SK-N-SH treated with all-trans-retinoic acid at 6 μM for 48 hours (cell line): ENCODE results near the gene TFEC.

ENCODE experiments used
- ATAC-seq: fragments of 200-7000 bp; cut with Tn5 transposase; 3 replicates; pipeline ENCODE4 v1.9.1; 2020; ENCODE audit warnings: mild to moderate bottlenecking, moderate library complexity
- ARNTL ChIP-seq: fragments of 450-650 bp; formaldehyde crosslinking; IDR thresholded peaks from 2 replicates; pipeline ENCODE4 v1.5.0; 2020; ENCODE audit warnings: low read depth, mild to moderate bottlenecking, moderate library complexity, borderline replicate concordance
- BACH2 ChIP-seq: fragments of 250-450 bp; sonication (Bioruptor Pico); IDR thresholded peaks from 2 replicates; pipeline ENCODE4 v1.9.0; 2021; ENCODE audit warnings: mild to moderate bottlenecking, borderline replicate concordance
- CREB5 ChIP-seq: fragments of 250-450 bp; sonication (Bioruptor Pico); IDR thresholded peaks from 2 replicates; pipeline ENCODE4 v1.5.1; 2020; ENCODE audit warnings: low read depth, mild to moderate bottlenecking, moderate library complexity
- CSDC2 ChIP-seq: fragments of 250-450 bp; sonication (Bioruptor Pico); IDR thresholded peaks from 2 replicates; pipeline ENCODE4 v1.5.0; 2020; ENCODE audit warnings: mild to moderate bottlenecking, moderate library complexity
- ESRRG ChIP-seq: fragments of 250-450 bp; sonication (Bioruptor Pico); IDR thresholded peaks from 2 replicates; pipeline ENCODE4 v1.6.1; 2021; ENCODE audit warnings: mild to moderate bottlenecking
- GLIS3 ChIP-seq: fragments of 250-450 bp; sonication (Bioruptor Pico); IDR thresholded peaks from 2 replicates; pipeline ENCODE4 v1.5.0; 2020; ENCODE audit warnings: mild to moderate bottlenecking, moderate library complexity
- ISL1 ChIP-seq: fragments of 250-450 bp; sonication (Bioruptor Pico); IDR thresholded peaks from 2 replicates; pipeline ENCODE4 v2.1.2; 2022; ENCODE audit warnings: mild to moderate bottlenecking, moderate library complexity
- OSR1 ChIP-seq: fragments of 250-450 bp; sonication (Bioruptor Pico); IDR thresholded peaks from 2 replicates; pipeline ENCODE4 v1.8.0; 2022; ENCODE audit warnings: moderate library complexity, mild to moderate bottlenecking, inconsistent platforms
- POU6F1 ChIP-seq: fragments of 250-450 bp; sonication (Bioruptor Pico); IDR thresholded peaks from 2 replicates; pipeline ENCODE4 v1.8.0; 2021; ENCODE audit warnings: low read depth, mild to moderate bottlenecking, moderate library complexity, borderline replicate concordance
- PPARA ChIP-seq: fragments of 250-450 bp; sonication (Bioruptor Pico); IDR thresholded peaks from 2 replicates; pipeline ENCODE4 v1.5.0; 2020; ENCODE audit warnings: mild to moderate bottlenecking, borderline replicate concordance
- SNAI2 ChIP-seq: fragments of 250-450 bp; sonication (Bioruptor Pico); IDR thresholded peaks from 2 replicates; pipeline ENCODE4 v1.5.0; 2020; ENCODE audit warnings: mild to moderate bottlenecking, moderate library complexity
- TCF4 ChIP-seq: fragments of 250-450 bp; sonication (Bioruptor Pico); IDR thresholded peaks from 2 replicates; pipeline ENCODE4 v1.8.0; 2021; ENCODE audit warnings: mild to moderate bottlenecking, moderate library complexity, borderline replicate concordance
- TOX ChIP-seq: fragments of 250-450 bp; sonication (Bioruptor Pico); IDR thresholded peaks from 2 replicates; pipeline ENCODE4 v1.8.0; 2021; ENCODE audit warnings: mild to moderate bottlenecking, moderate library complexity, borderline replicate concordance
- ZC3H10 ChIP-seq: fragments of 250-450 bp; sonication (Bioruptor Pico); IDR thresholded peaks from 2 replicates; pipeline ENCODE4 v1.5.1; 2021; ENCODE audit warnings: mild to moderate bottlenecking, moderate library complexity
- ZFP3 ChIP-seq: fragments of 250-450 bp; sonication (Bioruptor Pico); IDR thresholded peaks from 2 replicates; pipeline ENCODE4 v1.5.0; 2020; ENCODE audit warnings: mild to moderate bottlenecking, moderate library complexity
- ZNF565 ChIP-seq: fragments of 450-650 bp; formaldehyde crosslinking; conservative IDR thresholded peaks from 2 replicates; pipeline ENCODE4 v1.5.0; 2020; ENCODE audit warnings: low read depth, mild to moderate bottlenecking, moderate library complexity
- ZNF70 ChIP-seq: fragments of 450-650 bp; formaldehyde crosslinking; IDR thresholded peaks from 2 replicates; pipeline ENCODE4 v1.5.0; 2020; ENCODE audit warnings: mild to moderate bottlenecking, moderate library complexity
- ZNF8 ChIP-seq: fragments of 450-650 bp; formaldehyde crosslinking; IDR thresholded peaks from 2 replicates; pipeline ENCODE4 v1.5.0; 2020; ENCODE audit warnings: mild to moderate bottlenecking, moderate library complexity
- TF ChIP-seq, protein P1 (sequence below): fragments of 250-450 bp; sonication (Bioruptor Pico); IDR thresholded peaks from 2 replicates; pipeline ENCODE4 v1.8.0; 2020; ENCODE audit warnings: mild to moderate bottlenecking, moderate library complexity, borderline replicate concordance
- TF ChIP-seq, protein P2 (sequence below): fragments of 250-450 bp; sonication (Bioruptor Pico); IDR thresholded peaks from 2 replicates; pipeline ENCODE4 v1.5.1; 2021; ENCODE audit warnings: mild to moderate bottlenecking, moderate library complexity

Gene TFEC

GRCh38 chr7:116037401-116037800 lies 6.8 kb upstream of the TFEC start:
- ATAC-seq: no peak
- TF ChIP-seq ZNF8 (no peak), SNAI2 (CRISPR knock-in tag) (no peak), BACH2 (CRISPR knock-in tag) (no peak), POU6F1 (CRISPR knock-in tag) (no peak), ESRRG (CRISPR knock-in tag) (no peak), GLIS3 (CRISPR knock-in tag) (no peak), CSDC2 (CRISPR knock-in tag) (no peak), PPARA (no peak), TOX (CRISPR knock-in tag) (no peak), ZC3H10 (CRISPR knock-in tag) (no peak), ZNF70 (no peak)
- TF ChIP-seq, protein P1, sequence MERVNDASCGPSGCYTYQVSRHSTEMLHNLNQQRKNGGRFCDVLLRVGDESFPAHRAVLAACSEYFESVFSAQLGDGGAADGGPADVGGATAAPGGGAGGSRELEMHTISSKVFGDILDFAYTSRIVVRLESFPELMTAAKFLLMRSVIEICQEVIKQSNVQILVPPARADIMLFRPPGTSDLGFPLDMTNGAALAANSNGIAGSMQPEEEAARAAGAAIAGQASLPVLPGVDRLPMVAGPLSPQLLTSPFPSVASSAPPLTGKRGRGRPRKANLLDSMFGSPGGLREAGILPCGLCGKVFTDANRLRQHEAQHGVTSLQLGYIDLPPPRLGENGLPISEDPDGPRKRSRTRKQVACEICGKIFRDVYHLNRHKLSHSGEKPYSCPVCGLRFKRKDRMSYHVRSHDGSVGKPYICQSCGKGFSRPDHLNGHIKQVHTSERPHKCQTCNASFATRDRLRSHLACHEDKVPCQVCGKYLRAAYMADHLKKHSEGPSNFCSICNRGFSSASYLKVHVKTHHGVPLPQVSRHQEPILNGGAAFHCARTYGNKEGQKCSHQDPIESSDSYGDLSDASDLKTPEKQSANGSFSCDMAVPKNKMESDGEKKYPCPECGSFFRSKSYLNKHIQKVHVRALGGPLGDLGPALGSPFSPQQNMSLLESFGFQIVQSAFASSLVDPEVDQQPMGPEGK (CRISPR knock-in tag): no peak
- TF ChIP-seq, protein P2, sequence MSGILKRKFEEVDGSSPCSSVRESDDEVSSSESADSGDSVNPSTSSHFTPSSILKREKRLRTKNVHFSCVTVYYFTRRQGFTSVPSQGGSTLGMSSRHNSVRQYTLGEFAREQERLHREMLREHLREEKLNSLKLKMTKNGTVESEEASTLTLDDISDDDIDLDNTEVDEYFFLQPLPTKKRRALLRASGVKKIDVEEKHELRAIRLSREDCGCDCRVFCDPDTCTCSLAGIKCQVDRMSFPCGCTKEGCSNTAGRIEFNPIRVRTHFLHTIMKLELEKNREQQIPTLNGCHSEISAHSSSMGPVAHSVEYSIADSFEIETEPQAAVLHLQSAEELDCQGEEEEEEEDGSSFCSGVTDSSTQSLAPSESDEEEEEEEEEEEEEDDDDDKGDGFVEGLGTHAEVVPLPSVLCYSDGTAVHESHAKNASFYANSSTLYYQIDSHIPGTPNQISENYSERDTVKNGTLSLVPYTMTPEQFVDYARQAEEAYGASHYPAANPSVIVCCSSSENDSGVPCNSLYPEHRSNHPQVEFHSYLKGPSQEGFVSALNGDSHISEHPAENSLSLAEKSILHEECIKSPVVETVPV (CRISPR knock-in tag): no peak

GRCh38 chr7:116034411-116034810 lies 3.8 kb upstream of the TFEC start:
- ATAC-seq: no peak
- TF ChIP-seq OSR1 (CRISPR knock-in tag) (no peak), ESRRG (CRISPR knock-in tag) (no peak), PPARA (no peak)

DNA sequence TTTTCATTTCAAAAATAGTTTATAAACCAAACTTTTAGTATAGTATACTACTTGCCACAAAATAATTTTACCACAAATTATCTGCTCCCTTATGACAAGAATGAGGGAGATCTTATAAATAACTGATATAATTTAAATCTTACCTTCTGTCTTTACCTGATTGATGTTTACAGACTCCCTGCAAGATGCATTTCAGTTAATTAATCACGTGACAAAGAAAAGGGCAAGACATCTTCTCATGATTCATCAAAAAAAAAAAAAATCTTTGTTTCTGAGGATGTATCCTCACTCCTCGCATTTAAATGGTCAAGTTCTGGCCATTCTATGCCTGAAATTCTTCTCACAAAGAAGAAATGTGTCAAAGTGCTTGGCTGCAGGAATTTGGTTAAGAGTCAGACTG lies 2.3 kb upstream of the TFEC start:
- no peak for ATAC-seq
- no peak for TF ChIP-seq TCF4 (CRISPR knock-in tag)
- TF ChIP-seq PPARA: no peak
- TF ChIP-seq ESRRG (CRISPR knock-in tag): no peak
- TF ChIP-seq CREB5 (CRISPR knock-in tag): no peak
- no peak for TF ChIP-seq ZNF565
- no peak for TF ChIP-seq ZNF8

- TF ChIP-seq CSDC2 (CRISPR knock-in tag) (no peak), ISL1 (no peak), CREB5 (CRISPR knock-in tag) (no peak), ZNF8 (no peak), TOX (CRISPR knock-in tag) (no peak), ZNF70 (no peak), OSR1 (CRISPR knock-in tag) (no peak), ZNF565 (no peak), ZFP3 (no peak), ARNTL (CRISPR knock-in tag) (no peak)
- TF ChIP-seq, protein P2 (CRISPR knock-in tag): no peak
- ATAC-seq: no peak
Measured at GRCh38 chr7:116028787-116029186, 1.8 kb downstream of the TFEC start.
